Activated naive CD4-positive, alpha-beta T cell treated with anti-CD3 and anti-CD28 coated beads for 36 hours (primary cell): ENCODE data around the gene SIPA1L2. TPM values are rescaled to one million over a fixed set of nuclear protein-coding genes. Genes with fewer than 3 reads are reported as not detected.

Experiments
- CTCF ChIA-PET: fragments of 350-600 bp; sonication (Branson Sonifier 250); formaldehyde crosslinking; loops from one replicate; lab custom pipeline; 2021; ENCODE audit warnings: antibody characterized with exemption; lab: Charles Lee
- DNase-seq: peaks from one replicate; pipeline ENCODE4 v3.0.0-alpha.2; 2020
- H3K27ac Mint-ChIP-seq: one replicate; pipeline ENCODE4 v1.8.0; 2021; ENCODE audit warnings: mild to moderate bottlenecking, mixed read lengths
- H3K27me3 Mint-ChIP-seq: one replicate; pipeline ENCODE4 v1.8.0; 2021; ENCODE audit warnings: low read depth, mixed read lengths
- H3K36me3 Mint-ChIP-seq: one replicate; pipeline ENCODE4 v1.8.0; 2021; ENCODE audit warnings: low read depth, mixed read lengths
- H3K4me1 Mint-ChIP-seq: one replicate; pipeline ENCODE4 v1.8.0; 2021; ENCODE audit warnings: low read depth, mixed read lengths
- H3K4me3 Mint-ChIP-seq: one replicate; pipeline ENCODE4 v1.8.0; 2021; ENCODE audit warnings: mild to moderate bottlenecking, moderate library complexity, mixed read lengths
- H3K9me3 Mint-ChIP-seq: one replicate; pipeline ENCODE4 v1.8.0; 2021; ENCODE audit warnings: mixed read lengths
- intact Hi-C: fragments of 100-400 bp; cut with micrococcal nuclease; formaldehyde crosslinking; loops from one replicate; pipeline ENCODE4 v1.15.1; 2023
- total RNA-seq, 2 experiments: library from RNA; stranded (reverse); gene quantifications; one replicate each; pipeline ENCODE4 v1.2.3, GENCODE V29; 2021

Gene SIPA1L2
- total RNA-seq, 2 experiments from 2014 or later: 2.1 to 2.6 TPM

DNA sequence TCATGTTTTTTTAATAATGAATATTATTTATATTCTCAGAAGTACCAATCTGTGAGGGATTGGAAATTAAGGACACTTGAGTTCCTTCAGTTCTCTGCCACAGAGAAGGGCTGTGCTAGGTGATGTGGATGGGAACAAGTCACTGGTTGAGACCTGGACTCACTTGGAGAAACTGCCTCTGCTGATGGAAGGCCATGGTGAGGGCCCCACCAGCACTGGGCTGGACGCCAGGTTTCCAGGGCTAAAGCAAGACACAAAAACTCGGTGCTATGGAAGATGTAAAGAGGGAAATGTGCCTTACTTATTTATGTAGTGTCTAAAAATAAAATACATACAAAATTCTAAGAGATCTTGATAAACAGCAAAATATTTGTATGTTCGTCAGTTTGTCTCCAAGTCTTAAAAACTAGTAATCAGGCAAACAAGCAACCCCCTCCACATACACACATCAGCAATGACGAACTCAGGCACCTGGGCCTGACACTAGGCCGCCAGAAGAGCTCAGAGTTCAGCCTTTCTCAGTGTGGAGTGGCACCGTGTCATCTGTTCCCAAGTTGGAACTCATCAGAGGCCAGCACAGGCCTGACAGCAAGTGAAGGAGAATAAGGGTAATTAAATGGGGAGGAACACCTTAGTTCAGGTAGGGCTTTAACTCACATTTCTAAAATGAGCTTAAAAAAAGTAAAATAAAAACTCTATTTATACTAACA lies 19.6 kb downstream of the SIPA1L2 start:
- no peak overlapping the region for H3K4me3 Mint-ChIP-seq
- no peak overlapping the region for H3K27ac Mint-ChIP-seq
- no peaks in the 10 kb centered on the region for H3K9me3 Mint-ChIP-seq
- intact Hi-C loops: no loop called here
- no peaks in the 10 kb centered on the region for H3K27me3 Mint-ChIP-seq
- no peaks in the 10 kb centered on the region for H3K36me3 Mint-ChIP-seq
- DNase-seq: no peak
- CTCF ChIA-PET: no interaction called here
- H3K4me1 Mint-ChIP-seq: no peaks in the 10 kb centered on the region

GRCh38 chr1:232608427-232608826 lies 21.5 kb downstream of the SIPA1L2 start:
- Mint-ChIP-seq H3K27ac (no peak overlapping the region), H3K36me3 (no peaks in the 10 kb centered on the region), H3K4me3 (no peak overlapping the region), H3K9me3 (no peaks in the 10 kb centered on the region), H3K4me1 (no peaks in the 10 kb centered on the region), H3K27me3 (no peaks in the 10 kb centered on the region)
- CTCF ChIA-PET: interaction anchor here (0.6 kb wide), 1 partner anchor 1807 kb away, joined by 4 read pairs; no protein-coding TSS in a partner anchor
- intact Hi-C loops: no loop called here
- DNase-seq: no peak

- Mint-ChIP-seq H3K4me3 (no peak overlapping the region), H3K9me3 (no peaks in the 10 kb centered on the region), H3K36me3 (no peaks in the 10 kb centered on the region), H3K4me1 (peaks cover 13% of the 10 kb centered on the region), H3K27me3 (no peaks in the 10 kb centered on the region), H3K27ac (no peak overlapping the region)
- CTCF ChIA-PET: interaction anchor here (0.6 kb wide), 2 partner anchors 349 to 517 kb away, joined by 4 read pairs; no protein-coding TSS in a partner anchor
- no peak for DNase-seq
- intact Hi-C loops: no loop called here
These were observed 27.3 kb downstream of the SIPA1L2 start for GRCh38 chr1:232602622-232603021.

- Mint-ChIP-seq H3K4me3 (no peak overlapping the region), H3K27ac (no peak overlapping the region), H3K36me3 (no peaks in the 10 kb centered on the region), H3K9me3 (no peaks in the 10 kb centered on the region), H3K4me1 (peaks cover 16% of the 10 kb centered on the region), H3K27me3 (no peaks in the 10 kb centered on the region)
- intact Hi-C loops: no loop called here
- DNase-seq: no peak
- CTCF ChIA-PET: interaction anchor here (0.7 kb wide), 3 partner anchors 14 to 254 kb away, joined by 3 to 4 read pairs (median 4); no protein-coding TSS in a partner anchor
These were observed 29.3 kb downstream of the SIPA1L2 start for GRCh38 chr1:232600424-232601258.

DNA sequence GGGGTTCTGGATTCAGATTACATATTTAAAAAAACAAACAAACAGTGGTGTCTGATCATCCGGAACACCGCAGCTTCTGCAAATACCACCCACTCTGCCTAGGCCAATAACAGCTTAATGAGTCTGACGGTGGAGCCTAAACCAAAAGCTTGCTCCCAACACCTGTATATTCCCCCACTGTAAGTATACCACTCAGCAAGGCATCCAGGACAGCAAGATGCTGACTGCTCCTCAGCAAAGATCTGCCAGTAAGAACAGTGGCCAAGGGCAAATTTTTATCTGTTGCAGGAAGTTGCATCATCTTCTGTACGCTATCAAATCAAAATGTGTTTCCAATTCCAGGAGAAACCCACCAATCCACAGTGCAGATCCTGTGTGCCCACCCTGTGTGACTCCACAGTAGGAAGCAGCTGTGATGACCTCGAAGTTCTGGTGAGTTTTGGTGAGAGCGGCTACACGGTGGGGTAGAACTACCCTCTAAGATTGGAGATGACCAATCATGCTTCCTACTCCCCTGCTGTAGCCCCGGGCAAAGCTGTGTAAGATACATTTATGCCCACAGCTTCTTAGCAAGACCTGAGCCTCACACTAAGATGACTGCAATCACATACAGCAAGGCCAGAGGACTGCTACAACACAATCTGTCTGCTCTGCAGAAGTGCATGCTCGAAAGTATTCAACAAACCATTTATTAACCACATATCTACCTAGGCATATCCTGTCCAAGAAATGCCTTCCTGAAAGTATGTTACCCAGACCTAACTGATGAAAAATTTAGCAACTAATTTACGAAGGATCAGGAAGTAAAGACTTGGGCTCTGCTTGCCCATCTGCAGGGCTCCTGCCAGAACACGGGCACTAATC lies 30.5 kb downstream of the SIPA1L2 start:
- Mint-ChIP-seq H3K27ac (peak overlapping the region; percentile 50), H3K4me3 (no peak overlapping the region), H3K27me3 (no peaks in the 10 kb centered on the region), H3K36me3 (no peaks in the 10 kb centered on the region), H3K4me1 (peaks cover 16% of the 10 kb centered on the region), H3K9me3 (no peaks in the 10 kb centered on the region)
- CTCF ChIA-PET: interaction anchor here (0.7 to 0.8 kb wide), 2 partner anchors 28 to 243 kb away, joined by 3 to 4 read pairs; no protein-coding TSS in a partner anchor
- intact Hi-C loops: no loop called here
- no peak for DNase-seq

- no peaks in the 10 kb centered on the region for H3K36me3 Mint-ChIP-seq
- intact Hi-C loops: no loop called here
- CTCF ChIA-PET: interaction anchor here (0.8 kb wide), 1 partner anchor 29 kb away, joined by 4 read pairs; no protein-coding TSS in a partner anchor
- no peaks in the 10 kb centered on the region for H3K27me3 Mint-ChIP-seq
- H3K27ac Mint-ChIP-seq: no peak overlapping the region
- H3K4me1 Mint-ChIP-seq: peaks cover 19% of the 10 kb centered on the region
- H3K4me3 Mint-ChIP-seq: no peak overlapping the region
- DNase-seq: no peak
- H3K9me3 Mint-ChIP-seq: no peaks in the 10 kb centered on the region
These were observed 31.1 kb downstream of the SIPA1L2 start for GRCh38 chr1:232598837-232599177.

GRCh38 chr1:232598133-232598532 lies 31.8 kb downstream of the SIPA1L2 start:
- Mint-ChIP-seq H3K9me3 (no peaks in the 10 kb centered on the region), H3K36me3 (no peaks in the 10 kb centered on the region), H3K27ac (no peak overlapping the region), H3K4me3 (no peak overlapping the region), H3K4me1 (peaks cover 19% of the 10 kb centered on the region), H3K27me3 (no peaks in the 10 kb centered on the region)
- intact Hi-C loops: no loop called here
- CTCF ChIA-PET: no interaction called here
- no peak for DNase-seq

DNA sequence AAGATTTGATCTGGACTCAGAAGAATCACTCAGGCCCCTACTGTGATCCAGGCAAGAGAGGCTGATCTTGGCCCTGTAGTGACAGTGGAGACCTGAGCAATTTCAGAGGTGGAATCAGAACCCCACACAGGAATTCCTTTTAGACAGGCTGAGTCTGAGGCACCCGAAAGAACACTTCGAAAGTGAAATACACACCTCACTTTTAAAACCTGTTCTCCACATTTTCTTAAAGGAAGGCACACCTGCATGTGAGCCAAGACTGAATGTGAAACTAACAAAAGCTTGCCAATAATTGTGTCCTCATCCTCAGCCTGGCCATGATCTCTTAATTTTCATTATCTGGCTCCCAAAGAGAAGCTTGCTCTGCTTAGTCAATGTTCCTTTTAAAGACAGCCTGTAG lies 32.2 kb downstream of the SIPA1L2 start:
- DNase-seq: no peak
- no peaks in the 10 kb centered on the region for H3K27me3 Mint-ChIP-seq
- H3K36me3 Mint-ChIP-seq: no peaks in the 10 kb centered on the region
- H3K4me3 Mint-ChIP-seq: no peak overlapping the region
- H3K27ac Mint-ChIP-seq: no peak overlapping the region
- no peaks in the 10 kb centered on the region for H3K9me3 Mint-ChIP-seq
- CTCF ChIA-PET: interaction anchor here (0.6 kb wide), 1 partner anchor 657 kb away, joined by 3 read pairs; no protein-coding TSS in a partner anchor
- H3K4me1 Mint-ChIP-seq: peaks cover 19% of the 10 kb centered on the region
- intact Hi-C loops: no loop called here

GRCh38 chr1:232596666-232597303 lies 33.1 kb downstream of the SIPA1L2 start:
- Mint-ChIP-seq H3K4me1 (peaks cover 19% of the 10 kb centered on the region), H3K27ac (no peak overlapping the region), H3K9me3 (no peaks in the 10 kb centered on the region), H3K4me3 (no peak overlapping the region), H3K36me3 (no peaks in the 10 kb centered on the region), H3K27me3 (no peaks in the 10 kb centered on the region)
- intact Hi-C loops: no loop called here
- CTCF ChIA-PET: interaction anchor here (0.6 kb wide), 1 partner anchor 658 kb away, joined by 3 read pairs; no protein-coding TSS in a partner anchor
- no peak for DNase-seq

- intact Hi-C loops: no loop called here
- CTCF ChIA-PET: no interaction called here
- Mint-ChIP-seq H3K4me1 (peaks cover 21% of the 10 kb centered on the region), H3K4me3 (no peak overlapping the region), H3K27me3 (no peaks in the 10 kb centered on the region), H3K9me3 (no peaks in the 10 kb centered on the region), H3K27ac (no peak overlapping the region), H3K36me3 (no peaks in the 10 kb centered on the region)
- DNase-seq: no peak
These were observed 34.9 kb downstream of the SIPA1L2 start for GRCh38 chr1:232594768-232595698.
